H1 (cell line): ENCODE measurements around the gene VPS52.

Experiments used
- BACH1 ChIP-seq: IDR thresholded peaks from 2 replicates; pipeline ENCODE4 v1.6.1; 2012; ENCODE audit warnings: low read length, improper control_type of control experiment
- BCL11A ChIP-seq, 2 experiments: IDR thresholded peaks; one replicate each; pipeline ENCODE4 v1.6.1; 2011; ENCODE audit warnings: low read depth in 2 of 2, low read length in 2 of 2, mild to moderate bottlenecking in 2 of 2
- CTCF ChIP-seq, 3 experiments: IDR thresholded peaks; 1 replicate in 2 of 3; 2 replicates in 1 of 3; pipeline versions ENCODE4 v1.5.1 to v1.6.1; 2011; ENCODE audit warnings: low read length in 3 of 3, mild to moderate bottlenecking in 3 of 3, inconsistent platforms in 2 of 3, low read depth in 1 of 3, moderate library complexity in 1 of 3; ENCODE audit not compliant: insufficient read depth in 1 of 3; ENCODE audit errors: control extremely low read depth in 1 of 3
- EP300 ChIP-seq, 2 experiments: IDR thresholded peaks; 1 replicate in 1 of 2; 2 replicates in 1 of 2; pipeline ENCODE4 v1.6.1; 2011 to 2012; ENCODE audit warnings: low read depth in 2 of 2, low read length in 2 of 2, mild to moderate bottlenecking in 2 of 2, borderline replicate concordance in 1 of 2, inconsistent platforms in 1 of 2, moderate library complexity in 1 of 2
- JUND ChIP-seq: IDR thresholded peaks from 2 replicates; pipeline ENCODE4 v1.6.1; 2011; ENCODE audit warnings: mild to moderate bottlenecking, improper control_type of control experiment, low read length
- POLR2A ChIP-seq, 2 experiments: IDR thresholded peaks; 1 replicate in 1 of 2; 2 replicates in 1 of 2; pipeline ENCODE4 v1.6.1; 2011; ENCODE audit warnings: low read depth in 2 of 2, low read length in 2 of 2, mild to moderate bottlenecking in 2 of 2; ENCODE audit errors: control extremely low read depth in 1 of 2
- POLR2AphosphoS5 ChIP-seq: IDR thresholded peaks from 2 replicates; pipeline ENCODE4 v1.6.1; 2011; ENCODE audit warnings: low read depth, low read length
- ZNF274 ChIP-seq: IDR thresholded peaks from 2 replicates; pipeline ENCODE4 v1.7.0; 2012; ENCODE audit warnings: low read length, borderline replicate concordance; ENCODE audit errors: extremely low read depth
- TF ChIP-seq, protein P1 (sequence below): IDR thresholded peaks from 2 replicates; pipeline ENCODE4 v1.6.1; 2012; ENCODE audit warnings: inconsistent platforms

- TF ChIP-seq BACH1: no peak
- no peak for TF ChIP-seq EP300 (IDR thresholded peaks at IDR 0.05; ENCODE audit: borderline replicate concordance in 1 of 2, low read depth in 2 of 2, low read length in 2 of 2)
- no peak for TF ChIP-seq JUND
- no peak for TF ChIP-seq CTCF (IDR thresholded peaks at IDR 0.05; ENCODE audit: control extremely low read depth in 1 of 3, insufficient read depth in 1 of 3, low read depth in 1 of 3, low read length in 3 of 3)
- TF ChIP-seq ZNF274: no peak
- TF ChIP-seq POLR2AphosphoS5: no peak
- TF ChIP-seq BCL11A (IDR thresholded peaks at IDR 0.05; ENCODE audit: low read depth in 2 of 2, low read length in 2 of 2): no peak
- TF ChIP-seq POLR2A (IDR thresholded peaks at IDR 0.05; ENCODE audit: control extremely low read depth in 1 of 2, low read depth in 2 of 2, low read length in 2 of 2): no peak
- TF ChIP-seq, protein P1, sequence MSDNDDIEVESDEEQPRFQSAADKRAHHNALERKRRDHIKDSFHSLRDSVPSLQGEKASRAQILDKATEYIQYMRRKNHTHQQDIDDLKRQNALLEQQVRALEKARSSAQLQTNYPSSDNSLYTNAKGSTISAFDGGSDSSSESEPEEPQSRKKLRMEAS: no peak
Observed at GRCh38 chr6:33280539-33280938, 8.9 kb upstream of the VPS52 start.
